Stomach smooth muscle (tissue), 2 donors: ENCODE measurements around the gene CDC14B.
"Not testable (repeated sequence)": the region's sequence is repeated elsewhere in the genome, so short reads cannot be mapped to it uniquely, and the experiment has no call there.

Experiments
- H3K27ac ChIP-seq: one replicate; pipeline ENCODE4 v1.7.0; 2013; ENCODE audit warnings: mild to moderate bottlenecking, low read length, inconsistent platforms
- H3K27me3 ChIP-seq, 2 donors: one replicate each; pipeline ENCODE4 v1.7.0; 2013; ENCODE audit warnings: low read length in 2 of 2; ENCODE audit not compliant: insufficient read depth in 2 of 2, control insufficient read depth in 1 of 2
- H3K36me3 ChIP-seq, 2 donors: one replicate each; pipeline ENCODE4 v1.7.0; 2013; ENCODE audit warnings: low read length in 2 of 2; ENCODE audit not compliant: control insufficient read depth in 2 of 2, insufficient read depth in 2 of 2
- H3K4me1 ChIP-seq: one replicate; pipeline ENCODE4 v1.7.0; 2013; ENCODE audit warnings: low read length; ENCODE audit not compliant: control insufficient read depth, insufficient read depth
- H3K4me3 ChIP-seq, 2 donors: one replicate each; pipeline ENCODE4 v1.7.0; 2013; ENCODE audit warnings: low read length in 2 of 2
- H3K9ac ChIP-seq, 2 donors: one replicate each; pipeline ENCODE4 v1.7.0; 2013; ENCODE audit warnings: low read length in 2 of 2, mild to moderate bottlenecking in 1 of 2
- H3K9me3 ChIP-seq, 2 donors: one replicate each; pipeline ENCODE4 v1.7.0; 2013; ENCODE audit warnings: low read length in 2 of 2; ENCODE audit not compliant: control insufficient read depth in 2 of 2
- donor health status: healthy.
- donor health status: Pancreatic carcinoma.

Gene CDC14B

GRCh38 chr9:96654450-96655197 lies 35.0 kb upstream of the CDC14B start:
- peaks cover 9 to 14% of the 10 kb centered on the region in 2 donors for H3K36me3 ChIP-seq
- no peaks in the 10 kb centered on the region for H3K9me3 ChIP-seq
- peak overlapping the region; percentile 93 for H3K27ac ChIP-seq
- H3K27me3 ChIP-seq = no peaks in the 10 kb centered on the region
- peaks cover 17% of the 10 kb centered on the region for H3K4me1 ChIP-seq
- peak overlapping the region; percentile 60 to 84 for H3K4me3 ChIP-seq
- peak overlapping the region; percentile 70 to 78 for H3K9ac ChIP-seq

- Histone ChIP-seq H3K9ac (no peak overlapping the region), H3K36me3 (peaks cover 18% of the 10 kb centered on the region in 2 donors), H3K4me3 (no peak overlapping the region), H3K9me3 (no peaks in the 10 kb centered on the region), H3K27ac (no peak overlapping the region), H3K4me1 (peaks cover 17% of the 10 kb centered on the region), H3K27me3 (no peaks in the 10 kb centered on the region)
Measured at GRCh38 chr9:96651626-96652025, 32.0 kb upstream of the CDC14B start.

GRCh38 chr9:96649620-96650324 lies 30.1 kb upstream of the CDC14B start:
- no peaks in the 10 kb centered on the region for H3K9me3 ChIP-seq
- peaks cover 24 to 26% of the 10 kb centered on the region in 2 donors for H3K36me3 ChIP-seq
- H3K4me3 ChIP-seq = no peak overlapping the region
- H3K27me3 ChIP-seq = no peaks in the 10 kb centered on the region
- no peak overlapping the region for H3K27ac ChIP-seq
- H3K4me1 ChIP-seq = peaks cover 11% of the 10 kb centered on the region
- H3K9ac ChIP-seq = no peak overlapping the region

GRCh38 chr9:96646081-96646991 lies 26.7 kb upstream of the CDC14B start:
- H3K4me3 ChIP-seq = peak overlapping the region in 1 of 2 donors; percentile 29
- H3K27ac ChIP-seq = no peak overlapping the region
- H3K9ac ChIP-seq = no peak overlapping the region
- H3K9me3 ChIP-seq = no peaks in the 10 kb centered on the region
- H3K36me3 ChIP-seq = peaks cover 29 to 37% of the 10 kb centered on the region in 2 donors
- H3K27me3 ChIP-seq = no peaks in the 10 kb centered on the region
- H3K4me1 ChIP-seq = peaks cover 4% of the 10 kb centered on the region

- Histone ChIP-seq H3K4me3 (no peak overlapping the region), H3K9ac (no peak overlapping the region), H3K4me1 (peaks cover 4% of the 10 kb centered on the region), H3K27ac (no peak overlapping the region), H3K36me3 (peaks cover 19 to 22% of the 10 kb centered on the region in 2 donors), H3K9me3 (no peaks in the 10 kb centered on the region), H3K27me3 (no peaks in the 10 kb centered on the region)
Measured at GRCh38 chr9:96644137-96644536, 24.5 kb upstream of the CDC14B start.

- Histone ChIP-seq H3K9me3 (no peaks in the 10 kb centered on the region), H3K4me1 (peaks cover 3% of the 10 kb centered on the region), H3K36me3 (peaks cover 13 to 18% of the 10 kb centered on the region in 2 donors), H3K27ac (no peak overlapping the region), H3K27me3 (no peaks in the 10 kb centered on the region), H3K4me3 (no peak overlapping the region), H3K9ac (no peak overlapping the region)
Measured at GRCh38 chr9:96641514-96641913, 21.9 kb upstream of the CDC14B start.

GRCh38 chr9:96638606-96639364 lies 19.1 kb upstream of the CDC14B start:
- no peaks in the 10 kb centered on the region for H3K4me1 ChIP-seq
- no peak overlapping the region for H3K9ac ChIP-seq
- H3K9me3 ChIP-seq = no peaks in the 10 kb centered on the region

GRCh38 chr9:96636368-96636767 lies 16.7 kb upstream of the CDC14B start:
- Histone ChIP-seq H3K27ac (no peak overlapping the region), H3K9me3 (no peaks in the 10 kb centered on the region), H3K27me3 (no peaks in the 10 kb centered on the region), H3K36me3 (peaks cover 0 to under 1% of the 10 kb centered on the region in 2 donors), H3K4me3 (no peak overlapping the region), H3K9ac (no peak overlapping the region), H3K4me1 (no peaks in the 10 kb centered on the region)

More at GRCh38 chr9:96638606-96639364, 19.1 kb upstream of the CDC14B start:
- Histone ChIP-seq H3K27ac (no peak overlapping the region), H3K27me3 (no peaks in the 10 kb centered on the region), H3K36me3 (peaks cover 8% of the 10 kb centered on the region in 2 donors), H3K4me3 (no peak overlapping the region)

GRCh38 chr9:96633579-96633978 lies 13.9 kb upstream of the CDC14B start:
- H3K4me1 ChIP-seq, H3K9me3 ChIP-seq, H3K4me3 ChIP-seq, H3K27ac ChIP-seq, H3K27me3 ChIP-seq, H3K36me3 ChIP-seq, H3K9ac ChIP-seq: not testable (repeated sequence)

- Histone ChIP-seq H3K4me3 (no peak overlapping the region), H3K27ac (no peak overlapping the region), H3K9ac (no peak overlapping the region), H3K9me3 (no peaks in the 10 kb centered on the region), H3K27me3 (peaks cover 0 to 3% of the 10 kb centered on the region in 2 donors), H3K36me3 (no peaks in the 10 kb centered on the region), H3K4me1 (no peaks in the 10 kb centered on the region)
Measured at GRCh38 chr9:96626912-96627311, 7.3 kb upstream of the CDC14B start.
